DOHH2 (cell line): ENCODE results near the gene SIGLEC9.

ENCODE experiments used
- H3F3A ChIP-seq: fragments of 200-600 bp; sonication (generic), shearing (Covaris generic); 2 replicates; pipeline ENCODE4 v1.6.0; 2016; ENCODE audit warnings: antibody characterized with exemption, mild to moderate bottlenecking; ENCODE audit not compliant: control insufficient read depth, insufficient read depth
- H3K27ac ChIP-seq: fragments of 200-600 bp; sonication (generic); 2 replicates; pipeline ENCODE4 v1.5.1; 2014; ENCODE audit warnings: low read depth, mild to moderate bottlenecking, low read length, moderate library complexity
- H3K27me3 ChIP-seq: fragments of 200-600 bp; sonication (generic); 2 replicates; pipeline ENCODE4 v1.6.1; 2014; ENCODE audit warnings: mild to moderate bottlenecking, low read length, mixed read lengths; ENCODE audit not compliant: control insufficient read depth
- H3K36me3 ChIP-seq: fragments of 200-600 bp; sonication (generic); 2 replicates; pipeline ENCODE4 v1.6.1; 2014; ENCODE audit warnings: mild to moderate bottlenecking, low read length, moderate library complexity, mixed read lengths; ENCODE audit not compliant: control insufficient read depth
- H3K4me1 ChIP-seq: fragments of 200-600 bp; sonication (generic); 2 replicates; pipeline ENCODE4 v1.6.1; 2014; ENCODE audit warnings: mild to moderate bottlenecking, low read length, mixed read lengths; ENCODE audit not compliant: control insufficient read depth
- H3K4me2 ChIP-seq: fragments of 200-600 bp; sonication (generic); 2 replicates; pipeline ENCODE4 v1.6.0; 2014; ENCODE audit warnings: mild to moderate bottlenecking, low read length, moderate library complexity
- H3K4me3 ChIP-seq: fragments of 200-600 bp; sonication (generic); 2 replicates; pipeline ENCODE4 v1.5.1; 2014; ENCODE audit warnings: mild to moderate bottlenecking, low read length, mixed read lengths
- H3K79me2 ChIP-seq: fragments of 200-600 bp; sonication (generic); 2 replicates; pipeline ENCODE4 v1.6.1; 2014; ENCODE audit warnings: mild to moderate bottlenecking, low read length, mixed read lengths; ENCODE audit not compliant: control insufficient read depth
- H3K9me2 ChIP-seq: fragments of 200-600 bp; sonication (generic); replicated peaks from 2 replicates; pipeline ENCODE4 v1.6.1; 2014; ENCODE audit warnings: mild to moderate bottlenecking, low read length, mixed read lengths; ENCODE audit not compliant: control insufficient read depth
- H3K9me3 ChIP-seq: fragments of 200-600 bp; sonication (generic); 2 replicates; pipeline ENCODE4 v1.6.1; 2014; ENCODE audit warnings: antibody characterized with exemption, low read length, mixed read lengths; ENCODE audit not compliant: control insufficient read depth, insufficient read depth
- H4K20me1 ChIP-seq: fragments of 200-600 bp; sonication (generic); 2 replicates; pipeline ENCODE4 v1.6.0; 2014; ENCODE audit warnings: low read depth, mild to moderate bottlenecking, antibody characterized with exemption, low read length, moderate library complexity; ENCODE audit not compliant: control insufficient read depth, insufficient read depth
- EZH2phosphoT487 ChIP-seq: fragments of 200-600 bp; sonication (generic); IDR thresholded peaks from 2 replicates; pipeline ENCODE4 v1.6.1; 2017; ENCODE audit warnings: borderline replicate concordance, mild to moderate bottlenecking, antibody characterized with exemption, low read length, moderate library complexity, mixed read lengths
- TF ChIP-seq, protein P1 (sequence below): fragments of 200-600 bp; sonication (generic); IDR thresholded peaks from one replicate; pipeline ENCODE4 v1.5.1; 2014; ENCODE audit warnings: antibody characterized with exemption, mild to moderate bottlenecking, low read depth, low read length; ENCODE audit not compliant: poor library complexity, severe bottlenecking

The SIGLEC9 gene

DNA sequence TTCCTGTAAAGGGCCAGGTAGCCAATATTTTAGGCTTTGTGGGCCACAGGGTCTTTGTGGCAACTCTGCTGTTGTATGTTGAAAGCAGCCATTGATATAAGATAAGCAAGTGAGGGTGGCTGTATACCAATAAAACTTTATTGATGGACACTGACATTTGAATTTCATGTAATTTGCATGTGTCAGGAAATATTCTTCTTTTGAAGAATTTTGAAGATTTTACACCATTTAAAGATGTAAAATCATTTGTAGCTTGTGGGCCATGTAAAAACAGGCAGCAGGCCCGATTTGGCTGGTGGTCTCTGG is 14.1 kb upstream of the SIGLEC9 start:
- H3K9me2 ChIP-seq = no peaks in the 10 kb centered on the region
- no peaks in the 10 kb centered on the region for H3K9me3 ChIP-seq
- no peaks in the 10 kb centered on the region for H4K20me1 ChIP-seq
- H3K27me3 ChIP-seq = peaks cover 10% of the 10 kb centered on the region
- H3K36me3 ChIP-seq = peaks cover 14% of the 10 kb centered on the region
- peaks cover 24% of the 10 kb centered on the region for H3K79me2 ChIP-seq
- H3F3A ChIP-seq = no peaks in the 10 kb centered on the region
- no peak overlapping the region for H3K27ac ChIP-seq
- TF ChIP-seq EZH2phosphoT487 = no peak
- TF ChIP-seq, protein P1, sequence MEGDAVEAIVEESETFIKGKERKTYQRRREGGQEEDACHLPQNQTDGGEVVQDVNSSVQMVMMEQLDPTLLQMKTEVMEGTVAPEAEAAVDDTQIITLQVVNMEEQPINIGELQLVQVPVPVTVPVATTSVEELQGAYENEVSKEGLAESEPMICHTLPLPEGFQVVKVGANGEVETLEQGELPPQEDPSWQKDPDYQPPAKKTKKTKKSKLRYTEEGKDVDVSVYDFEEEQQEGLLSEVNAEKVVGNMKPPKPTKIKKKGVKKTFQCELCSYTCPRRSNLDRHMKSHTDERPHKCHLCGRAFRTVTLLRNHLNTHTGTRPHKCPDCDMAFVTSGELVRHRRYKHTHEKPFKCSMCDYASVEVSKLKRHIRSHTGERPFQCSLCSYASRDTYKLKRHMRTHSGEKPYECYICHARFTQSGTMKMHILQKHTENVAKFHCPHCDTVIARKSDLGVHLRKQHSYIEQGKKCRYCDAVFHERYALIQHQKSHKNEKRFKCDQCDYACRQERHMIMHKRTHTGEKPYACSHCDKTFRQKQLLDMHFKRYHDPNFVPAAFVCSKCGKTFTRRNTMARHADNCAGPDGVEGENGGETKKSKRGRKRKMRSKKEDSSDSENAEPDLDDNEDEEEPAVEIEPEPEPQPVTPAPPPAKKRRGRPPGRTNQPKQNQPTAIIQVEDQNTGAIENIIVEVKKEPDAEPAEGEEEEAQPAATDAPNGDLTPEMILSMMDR = no peak
- peaks cover 24% of the 10 kb centered on the region for H3K4me1 ChIP-seq
- H3K4me3 ChIP-seq = no peak overlapping the region
- no peak overlapping the region for H3K4me2 ChIP-seq

DNA sequence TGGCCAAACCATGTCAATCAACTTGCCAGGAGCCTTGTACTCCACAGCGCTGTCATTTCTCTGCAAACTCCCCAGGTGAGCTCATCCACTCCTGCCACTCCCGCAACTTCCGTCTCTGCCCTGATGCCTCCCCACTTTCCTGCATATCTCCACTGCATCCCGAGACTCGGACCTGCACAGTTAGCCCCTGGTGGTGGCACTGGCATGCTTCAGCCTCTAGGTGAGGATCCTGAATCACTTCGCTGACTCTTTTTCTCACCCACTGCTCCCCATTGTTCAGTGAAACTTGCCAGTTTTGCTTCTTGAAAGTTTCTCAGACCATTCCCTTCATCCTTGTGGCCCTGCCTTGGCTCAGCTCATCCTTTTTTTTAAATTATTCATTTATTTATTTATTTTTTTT is 13.1 kb upstream of the SIGLEC9 start:
- Histone ChIP-seq H3K4me1 (peaks cover 24% of the 10 kb centered on the region), H3K9me2 (no peaks in the 10 kb centered on the region), H3K27me3 (peaks cover 10% of the 10 kb centered on the region), H3K36me3 (peaks cover 8% of the 10 kb centered on the region), H3K79me2 (peaks cover 16% of the 10 kb centered on the region), H3K9me3 (no peaks in the 10 kb centered on the region), H3F3A (no peaks in the 10 kb centered on the region), H4K20me1 (no peaks in the 10 kb centered on the region), H3K4me2 (no peak overlapping the region), H3K4me3 (no peak overlapping the region), H3K27ac (no peak overlapping the region)
- TF ChIP-seq EZH2phosphoT487 = no peak
- TF ChIP-seq, protein P1 = no peak

DNA sequence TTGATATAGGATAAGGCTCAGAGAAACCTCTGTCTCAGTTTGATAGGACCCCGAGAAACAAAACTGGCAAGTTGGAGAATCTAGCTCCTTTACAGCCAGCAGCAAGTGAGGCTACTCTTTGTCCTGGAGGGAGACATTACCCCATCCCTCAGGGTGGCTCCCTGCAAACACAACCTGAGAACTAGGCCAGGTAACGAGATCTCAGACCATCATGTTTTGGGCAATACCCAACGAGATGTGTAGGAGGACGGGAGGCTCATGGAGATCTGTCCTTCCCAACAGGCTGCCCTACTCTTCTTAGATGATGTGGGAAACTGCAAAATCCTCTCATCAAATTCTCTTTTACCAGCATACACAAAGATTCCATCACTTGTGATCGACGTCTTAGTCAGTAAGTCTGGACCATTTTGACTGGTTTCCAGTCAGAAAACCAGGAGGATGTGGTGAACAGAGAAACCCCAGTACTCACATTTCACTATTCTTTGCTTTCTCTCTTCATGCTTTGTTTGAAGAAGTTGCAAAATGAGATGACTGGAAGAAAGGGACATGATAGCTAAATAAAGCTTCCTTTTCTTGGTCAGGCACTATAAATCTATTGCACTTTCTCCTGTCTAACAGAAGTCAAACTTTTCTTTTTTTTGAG is 10.5 kb upstream of the SIGLEC9 start:
- no peaks in the 10 kb centered on the region for H3K36me3 ChIP-seq
- peaks cover 14% of the 10 kb centered on the region for H3K27me3 ChIP-seq
- H3K9me2 ChIP-seq = no peaks in the 10 kb centered on the region
- no peak for TF ChIP-seq EZH2phosphoT487
- TF ChIP-seq, protein P1 = no peak
- no peaks in the 10 kb centered on the region for H3K79me2 ChIP-seq
- H3K4me3 ChIP-seq = no peak overlapping the region
- H3K27ac ChIP-seq = no peak overlapping the region
- H3K4me2 ChIP-seq = no peak overlapping the region
- peaks cover 9% of the 10 kb centered on the region for H3K4me1 ChIP-seq
- H4K20me1 ChIP-seq = no peaks in the 10 kb centered on the region
- H3K9me3 ChIP-seq = no peaks in the 10 kb centered on the region
- no peaks in the 10 kb centered on the region for H3F3A ChIP-seq
